HG03521 (cell line): ENCODE data around the gene ORMDL2.

Source experiments
- ATAC-seq: cut with Tn5 transposase; IDR thresholded peaks from one replicate; pipeline ENCODE4 v1.9.1; 2021; ENCODE audit warnings: mild to moderate bottlenecking, moderate library complexity; ENCODE audit not compliant: unreplicated experiment

ORMDL2 gene

GRCh38 chr12:55817345-55818139 lies at the start of gene ORMDL2, which contains the start of gene SARNP:
Gene ORMDL2 (plus strand): TSS chr12:55818041. CDS start chr12:55819000, 959 bp downstream.
Gene SARNP (minus strand): TSS chr12:55817724. CDS start chr12:55817701, 23 bp downstream.
- ATAC-seq: peak; percentile 97

GRCh38 chr12:55771736-55772135 lies 46.1 kb upstream of the ORMDL2 start:
- ATAC-seq: no peak

- ATAC-seq: no peak
These were observed 40.0 kb upstream of the ORMDL2 start for GRCh38 chr12:55777856-55778255.

DNA sequence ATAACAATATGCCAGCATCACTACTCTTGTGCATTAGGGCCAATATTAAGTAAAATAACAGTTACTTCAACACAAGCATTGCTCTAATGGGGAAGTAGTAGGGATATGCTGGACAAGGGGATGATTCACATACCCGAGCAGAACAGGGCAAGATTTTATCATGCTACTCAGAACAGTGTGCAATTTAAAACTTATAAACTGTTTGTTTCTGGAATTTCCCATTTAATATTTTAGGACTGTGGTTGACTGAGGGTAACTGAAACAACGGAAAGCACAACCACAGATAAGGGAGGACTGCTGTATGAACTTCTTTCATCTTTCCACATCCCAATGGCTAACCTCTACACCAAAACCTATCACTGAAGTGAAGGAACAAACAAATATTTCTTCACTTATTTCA lies 37.2 kb upstream of the ORMDL2 start:
- no peak for ATAC-seq

DNA sequence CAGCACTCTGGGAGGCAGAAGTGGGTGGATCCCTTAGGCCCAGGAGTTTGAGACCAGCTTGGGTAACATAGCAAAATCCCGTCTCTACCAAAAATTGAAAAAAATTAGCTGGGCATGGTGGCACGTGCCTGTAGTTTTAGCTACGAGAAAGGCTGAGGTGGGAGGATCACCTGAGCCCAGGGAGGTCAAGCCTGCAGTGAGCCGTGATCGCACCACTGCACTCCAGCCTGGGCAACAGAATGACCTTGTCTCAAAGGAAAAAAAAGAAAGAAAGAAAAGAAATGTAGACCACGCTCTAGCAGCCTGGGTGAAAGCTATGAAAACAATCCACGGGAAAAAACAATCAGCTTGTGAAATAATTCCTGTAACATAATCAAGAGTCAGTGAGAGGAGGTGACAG lies 29.3 kb upstream of the ORMDL2 start:
- ATAC-seq: no peak

DNA sequence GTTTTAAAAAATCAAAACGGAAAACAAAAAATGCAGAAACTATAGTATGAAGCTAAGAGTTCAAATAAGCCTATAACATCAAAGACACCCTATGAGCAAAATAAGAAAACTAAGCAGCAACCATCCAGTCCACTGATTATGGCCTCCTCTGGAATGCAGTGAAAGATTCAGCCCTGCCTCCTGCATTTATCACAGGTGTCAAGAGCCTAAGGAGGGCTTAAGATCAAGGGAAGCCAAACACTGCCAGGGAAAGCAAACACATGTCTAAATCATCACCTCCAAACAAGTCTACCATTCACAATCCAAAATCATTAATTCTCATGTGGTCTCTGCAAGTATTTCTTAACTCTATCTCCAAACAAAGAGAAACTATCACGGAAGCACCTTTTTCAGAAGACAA lies 28.7 kb upstream of the ORMDL2 start:
- ATAC-seq: no peak

GRCh38 chr12:55789893-55790292 lies 27.9 kb upstream of the ORMDL2 start:
- no peak for ATAC-seq

- no peak for ATAC-seq
These were observed 21.9 kb upstream of the ORMDL2 start for GRCh38 chr12:55795950-55796349.

DNA sequence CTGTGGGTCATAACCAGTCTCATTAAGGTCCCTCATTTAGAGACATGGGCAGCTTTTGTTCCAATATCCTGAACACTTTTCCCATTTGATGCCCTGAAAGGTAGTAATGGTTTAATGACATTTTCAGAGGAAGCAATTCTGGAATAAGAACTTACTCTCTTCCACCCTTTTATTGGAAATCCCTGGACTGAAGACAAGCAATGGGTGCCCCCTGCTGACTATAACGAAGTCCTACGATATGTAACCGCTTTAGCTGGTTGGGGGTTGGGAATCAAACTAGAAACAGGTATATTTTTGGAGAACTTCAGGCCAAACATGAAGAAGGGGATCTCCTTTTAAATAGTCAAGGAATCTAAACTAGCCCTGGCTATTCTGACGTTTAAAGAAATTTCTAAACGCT lies 20.8 kb upstream of the ORMDL2 start:
- no peak for ATAC-seq

DNA sequence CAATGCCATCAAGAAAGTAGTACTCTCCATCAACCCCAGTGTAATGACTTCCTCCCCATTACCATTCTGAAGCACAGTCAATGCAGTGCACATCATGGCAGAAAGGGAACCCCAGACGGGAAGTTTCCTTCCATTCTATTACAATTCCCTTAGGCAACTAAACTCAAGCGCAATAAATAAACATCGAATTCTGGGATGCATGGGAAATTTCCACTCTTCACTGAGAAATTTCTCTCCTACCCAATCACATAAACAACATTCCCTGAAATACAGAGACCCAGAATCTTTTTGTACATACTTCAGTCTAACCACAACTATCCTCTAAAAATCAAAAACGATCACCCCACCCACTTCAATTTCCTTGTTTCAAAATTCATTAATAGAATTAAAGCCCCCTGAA lies 20.3 kb upstream of the ORMDL2 start:
- no peak for ATAC-seq

DNA sequence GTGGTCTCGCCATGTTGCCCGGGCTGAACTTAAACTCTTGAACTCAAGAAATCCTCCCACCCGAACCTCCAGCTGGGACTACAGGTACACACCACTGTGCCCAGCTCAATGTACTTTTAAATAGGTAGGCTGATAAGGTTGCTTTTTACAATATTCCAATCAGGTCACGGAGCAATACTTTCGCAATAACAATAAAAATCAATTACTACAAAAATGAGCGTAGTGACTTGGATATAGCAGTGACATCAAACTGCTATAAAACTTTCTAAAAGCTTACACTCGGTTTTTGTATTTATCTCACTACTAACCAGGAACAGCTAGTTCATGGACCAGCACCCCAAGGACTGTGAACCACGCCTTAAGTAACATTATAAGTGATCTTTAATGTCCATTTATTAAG lies 10.9 kb upstream of the ORMDL2 start:
- no peak for ATAC-seq

DNA sequence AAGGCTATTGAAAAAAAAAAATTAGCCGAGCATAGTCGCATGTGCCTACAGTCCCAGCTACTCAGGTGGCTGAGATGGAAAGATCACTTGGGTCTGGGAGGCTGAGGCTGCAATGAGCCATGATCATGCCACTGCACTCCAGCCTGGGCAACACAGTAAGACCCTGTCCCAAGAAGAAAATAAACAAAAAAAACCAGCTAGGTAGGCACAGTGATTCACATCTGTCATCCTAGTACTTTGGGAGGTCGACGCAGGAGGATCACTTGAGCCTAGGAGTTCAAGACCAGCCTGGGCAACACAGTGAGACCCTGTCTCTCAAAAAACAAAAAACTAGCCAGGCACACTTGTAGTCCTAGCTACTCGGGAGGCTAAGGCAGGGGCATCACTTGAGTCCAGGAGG lies 8.6 kb upstream of the ORMDL2 start:
- ATAC-seq: no peak

- no peak for ATAC-seq
These were observed 5.8 kb upstream of the ORMDL2 start for GRCh38 chr12:55812088-55812487.

GRCh38 chr12:55814257-55814656 lies 3.6 kb upstream of the ORMDL2 start:
- no peak for ATAC-seq

GRCh38 chr12:55815473-55815872 lies 2.4 kb upstream of the ORMDL2 start:
- ATAC-seq: no peak

GRCh38 chr12:55816881-55817344 lies 928 bp upstream of the ORMDL2 start:
- no peak for ATAC-seq

GRCh38 chr12:55818140-55818728 lies 393 bp downstream of the ORMDL2 start:
- peak; percentile 21 for ATAC-seq

- ATAC-seq: no peak
These were observed 1.0 kb downstream of the ORMDL2 start for GRCh38 chr12:55818886-55819285.

DNA sequence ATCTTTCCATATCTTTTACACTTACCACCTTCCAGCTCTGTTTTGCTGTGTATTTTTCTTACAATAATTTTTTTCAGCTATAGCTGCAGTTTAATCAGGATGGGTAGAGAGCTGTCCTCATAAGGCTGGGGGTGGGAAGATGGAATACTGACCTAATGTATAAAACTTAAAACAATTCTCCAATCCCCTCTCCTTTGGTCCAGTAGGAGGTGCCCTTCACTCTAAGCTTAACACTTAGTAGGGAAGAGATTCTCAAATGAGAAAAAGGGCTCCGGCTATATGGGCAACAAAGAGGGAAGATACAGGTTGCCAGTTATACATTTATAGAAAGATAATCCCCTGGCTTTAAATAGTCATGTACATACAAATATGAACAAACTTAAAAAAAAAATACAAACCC lies 2.8 kb downstream of the ORMDL2 start:
- no peak for ATAC-seq

- no peak for ATAC-seq
These were observed 4.4 kb downstream of the ORMDL2 start for GRCh38 chr12:55822228-55822627.

GRCh38 chr12:55823419-55823818 lies 5.6 kb downstream of the ORMDL2 start:
- no peak for ATAC-seq

GRCh38 chr12:55824726-55825125 lies 6.9 kb downstream of the ORMDL2 start:
- ATAC-seq: no peak
